ENCODE results near the gene OTX1.

Gene OTX1

DNA sequence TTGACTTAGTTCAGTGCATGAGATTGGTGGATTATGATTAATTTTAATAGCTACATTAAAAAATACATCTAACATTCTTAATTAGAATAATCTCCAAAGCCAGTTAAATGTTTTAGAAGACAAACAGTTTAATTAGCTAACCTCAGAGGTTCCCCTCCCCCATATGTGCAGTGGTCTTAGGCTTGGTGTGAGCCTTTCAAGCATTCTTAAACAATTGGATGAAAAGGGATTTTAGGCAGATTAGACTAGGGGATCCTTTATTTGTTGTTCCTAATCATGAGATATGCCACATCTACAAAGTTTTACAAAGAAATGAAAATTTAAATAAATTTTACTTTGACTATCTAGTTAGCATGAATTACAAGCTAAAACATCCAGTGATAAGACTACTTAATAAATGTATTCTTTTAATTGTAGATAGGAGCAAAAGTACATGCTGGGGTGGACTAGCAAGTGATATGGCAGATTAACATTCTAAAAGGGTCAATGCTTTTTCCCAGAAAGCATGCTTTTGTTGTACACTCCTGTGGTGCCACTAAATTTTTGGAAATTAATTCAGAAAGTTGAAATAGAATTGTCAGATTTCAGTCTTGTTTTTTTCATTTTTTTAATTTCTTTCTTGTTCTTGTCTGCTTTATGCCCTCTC, 42.7 kb upstream of the OTX1 start:
- H3K36me3 ChIP-seq (ENCODE audit: insufficient read depth, low read length): no peaks in the 10 kb centered on the region
- TF ChIP-seq EZH2phosphoT487 (IDR thresholded peaks at IDR 0.05; ENCODE audit: borderline replicate concordance): no peak
- TF ChIP-seq, protein P1, sequence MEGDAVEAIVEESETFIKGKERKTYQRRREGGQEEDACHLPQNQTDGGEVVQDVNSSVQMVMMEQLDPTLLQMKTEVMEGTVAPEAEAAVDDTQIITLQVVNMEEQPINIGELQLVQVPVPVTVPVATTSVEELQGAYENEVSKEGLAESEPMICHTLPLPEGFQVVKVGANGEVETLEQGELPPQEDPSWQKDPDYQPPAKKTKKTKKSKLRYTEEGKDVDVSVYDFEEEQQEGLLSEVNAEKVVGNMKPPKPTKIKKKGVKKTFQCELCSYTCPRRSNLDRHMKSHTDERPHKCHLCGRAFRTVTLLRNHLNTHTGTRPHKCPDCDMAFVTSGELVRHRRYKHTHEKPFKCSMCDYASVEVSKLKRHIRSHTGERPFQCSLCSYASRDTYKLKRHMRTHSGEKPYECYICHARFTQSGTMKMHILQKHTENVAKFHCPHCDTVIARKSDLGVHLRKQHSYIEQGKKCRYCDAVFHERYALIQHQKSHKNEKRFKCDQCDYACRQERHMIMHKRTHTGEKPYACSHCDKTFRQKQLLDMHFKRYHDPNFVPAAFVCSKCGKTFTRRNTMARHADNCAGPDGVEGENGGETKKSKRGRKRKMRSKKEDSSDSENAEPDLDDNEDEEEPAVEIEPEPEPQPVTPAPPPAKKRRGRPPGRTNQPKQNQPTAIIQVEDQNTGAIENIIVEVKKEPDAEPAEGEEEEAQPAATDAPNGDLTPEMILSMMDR (conservative IDR thresholded peaks at IDR 0.05; ENCODE audit: low read length): no peak

DNA sequence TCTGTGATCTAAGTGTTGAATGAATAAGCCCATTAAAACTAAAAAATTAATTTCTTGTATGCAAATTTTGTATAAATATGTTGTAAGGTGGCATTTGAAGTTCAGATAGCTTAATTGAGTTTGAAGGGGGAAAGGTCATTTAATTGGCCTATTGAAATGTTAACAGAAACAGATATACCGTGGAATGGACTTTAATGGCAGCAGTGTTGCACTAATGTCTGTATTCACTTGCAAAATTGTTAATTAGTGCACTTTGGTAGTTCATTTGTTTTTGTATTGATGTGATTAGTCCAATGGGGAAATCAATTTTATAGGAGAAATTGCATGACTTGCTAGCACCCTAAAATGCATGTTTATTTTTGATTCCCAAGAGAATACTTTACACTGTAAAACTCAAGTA, 41.8 kb upstream of the OTX1 start:
- Histone ChIP-seq H3K4me1 (ENCODE audit: insufficient read depth, low read length, poor library complexity, severe bottlenecking) (no peaks in the 10 kb centered on the region), H2AFZ (ENCODE audit: low read length) (no peak overlapping the region), H3K4me3 (ENCODE audit: low read length, poor library complexity, severe bottlenecking) (no peak overlapping the region), H3K79me2 (ENCODE audit: insufficient read depth, low read length) (no peaks in the 10 kb centered on the region), H3K4me2 (ENCODE audit: low read depth, low read length, poor library complexity, severe bottlenecking) (no peak overlapping the region), H3K9me2 (replicated peaks; ENCODE audit: low read depth, low read length) (no peaks in the 10 kb centered on the region), H3K36me3 (ENCODE audit: insufficient read depth, low read length) (no peaks in the 10 kb centered on the region), H3K9ac (ENCODE audit: low read depth, low read length, poor library complexity, severe bottlenecking) (no peak overlapping the region), H3K27me3 (ENCODE audit: insufficient read depth, low read length, poor library complexity, severe bottlenecking) (no peaks in the 10 kb centered on the region), H3K9me3 (ENCODE audit: insufficient read depth, low read depth, low read length) (no peaks in the 10 kb centered on the region), H4K20me1 (ENCODE audit: insufficient read depth, low read length, poor library complexity, severe bottlenecking) (no peaks in the 10 kb centered on the region), H3F3A (ENCODE audit: low read depth) (no peaks in the 10 kb centered on the region)
- TF ChIP-seq, protein P1 (conservative IDR thresholded peaks at IDR 0.05; ENCODE audit: low read length): no peak
- no peak for TF ChIP-seq EZH2phosphoT487 (IDR thresholded peaks at IDR 0.05; ENCODE audit: borderline replicate concordance)

More for the DNA sequence above, 42.7 kb upstream of the OTX1 start:
- H3K79me2 ChIP-seq (ENCODE audit: insufficient read depth, low read length): no peaks in the 10 kb centered on the region
- no peaks in the 10 kb centered on the region for H3K27me3 ChIP-seq (ENCODE audit: insufficient read depth, low read length, poor library complexity, severe bottlenecking)
- H3K4me1 ChIP-seq (ENCODE audit: insufficient read depth, low read length, poor library complexity, severe bottlenecking): no peaks in the 10 kb centered on the region
- H3K9me3 ChIP-seq (ENCODE audit: insufficient read depth, low read depth, low read length): no peaks in the 10 kb centered on the region
- H3K9me2 ChIP-seq (replicated peaks; ENCODE audit: low read depth, low read length): no peaks in the 10 kb centered on the region
- H2AFZ ChIP-seq (ENCODE audit: low read length): no peak overlapping the region
- no peak overlapping the region for H3K9ac ChIP-seq (ENCODE audit: low read depth, low read length, poor library complexity, severe bottlenecking)
- H3K4me3 ChIP-seq (ENCODE audit: low read length, poor library complexity, severe bottlenecking): no peak overlapping the region
- no peaks in the 10 kb centered on the region for H3F3A ChIP-seq (ENCODE audit: low read depth)
- H4K20me1 ChIP-seq (ENCODE audit: insufficient read depth, low read length, poor library complexity, severe bottlenecking): no peaks in the 10 kb centered on the region
- H3K4me2 ChIP-seq (ENCODE audit: low read depth, low read length, poor library complexity, severe bottlenecking): no peak overlapping the region

DNA sequence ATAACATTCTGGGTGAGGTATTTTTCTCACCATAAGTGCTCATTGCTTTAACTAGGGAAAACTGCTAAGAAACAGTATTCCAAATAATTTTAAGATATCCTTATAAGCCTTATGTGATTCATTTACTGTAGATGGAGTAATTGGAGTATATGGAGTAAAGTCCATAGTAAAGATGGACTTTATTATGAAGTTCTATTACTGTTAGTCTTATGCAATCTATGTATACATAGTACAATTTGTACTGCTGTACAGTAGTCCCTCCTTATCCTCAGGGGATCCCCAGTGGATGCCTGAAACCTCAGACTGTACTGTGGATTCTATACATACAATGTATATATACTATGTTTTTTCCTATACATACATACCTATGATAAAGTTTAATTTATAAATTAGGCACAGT, 41.1 kb upstream of the OTX1 start:
- no peak overlapping the region for H3K9ac ChIP-seq (ENCODE audit: low read depth, low read length, poor library complexity, severe bottlenecking)
- TF ChIP-seq, protein P1 (conservative IDR thresholded peaks at IDR 0.05; ENCODE audit: low read length): no peak
- no peak for TF ChIP-seq EZH2phosphoT487 (IDR thresholded peaks at IDR 0.05; ENCODE audit: borderline replicate concordance)
- H3K9me3 ChIP-seq (ENCODE audit: insufficient read depth, low read depth, low read length): no peaks in the 10 kb centered on the region
- H3K79me2 ChIP-seq (ENCODE audit: insufficient read depth, low read length): no peaks in the 10 kb centered on the region
- no peak overlapping the region for H3K4me3 ChIP-seq (ENCODE audit: low read length, poor library complexity, severe bottlenecking)
- H4K20me1 ChIP-seq (ENCODE audit: insufficient read depth, low read length, poor library complexity, severe bottlenecking): no peaks in the 10 kb centered on the region
- no peak overlapping the region for H3K4me2 ChIP-seq (ENCODE audit: low read depth, low read length, poor library complexity, severe bottlenecking)
- no peaks in the 10 kb centered on the region for H3F3A ChIP-seq (ENCODE audit: low read depth)
- no peaks in the 10 kb centered on the region for H3K36me3 ChIP-seq (ENCODE audit: insufficient read depth, low read length)
- H3K4me1 ChIP-seq (ENCODE audit: insufficient read depth, low read length, poor library complexity, severe bottlenecking): no peaks in the 10 kb centered on the region
- no peaks in the 10 kb centered on the region for H3K27me3 ChIP-seq (ENCODE audit: insufficient read depth, low read length, poor library complexity, severe bottlenecking)
- H2AFZ ChIP-seq (ENCODE audit: low read length): no peak overlapping the region
- H3K9me2 ChIP-seq (replicated peaks; ENCODE audit: low read depth, low read length): no peaks in the 10 kb centered on the region

Measured in Loucy (cell line).